Measurements from ENCODE around the gene ZNF362.

ZNF362 gene

DNA sequence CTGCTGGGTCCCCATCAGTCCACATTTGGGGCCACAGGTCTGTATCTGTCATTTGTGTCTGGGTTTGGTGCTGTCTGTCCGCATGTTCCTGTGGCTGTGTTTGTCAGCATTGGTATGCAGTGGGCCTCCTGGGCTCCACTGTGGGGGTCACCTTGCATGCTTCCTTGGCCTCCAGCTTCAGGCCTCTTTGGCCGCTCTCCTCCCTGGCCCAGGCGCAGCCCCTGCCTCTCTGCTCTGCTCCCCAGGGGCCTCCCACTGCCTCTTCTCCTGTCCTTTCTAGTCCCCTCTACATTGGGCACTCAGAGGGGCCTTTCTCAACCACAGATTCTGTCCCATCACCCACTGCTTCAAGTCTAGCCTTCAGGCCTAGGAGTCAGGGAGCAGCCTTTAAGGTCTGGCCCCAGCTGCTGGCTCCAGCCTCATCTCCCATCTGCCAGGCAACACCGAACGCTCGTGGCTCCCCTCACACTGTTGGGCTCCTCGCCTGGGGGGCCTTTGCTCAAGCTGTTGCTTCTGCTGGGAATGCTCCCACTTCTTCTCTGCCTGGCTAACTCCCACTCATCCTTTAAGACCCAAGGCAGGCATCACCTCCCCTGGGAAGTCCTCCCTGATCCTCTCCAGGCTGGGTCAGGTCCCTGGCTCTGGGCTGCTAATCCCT lies 14.6 kb downstream of the ZNF362 start:
- H3K27me3 ChIP-seq (ENCODE audit: control insufficient read depth, insufficient read depth, low read length): no peaks in the 10 kb centered on the region
- no peak overlapping the region for H3K4me3 ChIP-seq (ENCODE audit: low read length)
- H3K36me3 ChIP-seq (ENCODE audit: control insufficient read depth, low read depth, low read length): no peaks in the 10 kb centered on the region
- no peak overlapping the region for H3K9ac ChIP-seq (ENCODE audit: low read length)
- no peak overlapping the region for H3K27ac ChIP-seq (ENCODE audit: low read length)
- H3K4me1 ChIP-seq (ENCODE audit: control insufficient read depth, low read depth, low read length): peaks cover 4% of the 10 kb centered on the region
- H3K9me3 ChIP-seq (ENCODE audit: control insufficient read depth, low read depth, low read length): no peaks in the 10 kb centered on the region

GRCh38 chr1:33271666-33272505 lies 15.6 kb downstream of the ZNF362 start:
- H3K9ac ChIP-seq (ENCODE audit: low read length): no peak overlapping the region
- peaks cover 4% of the 10 kb centered on the region for H3K4me1 ChIP-seq (ENCODE audit: control insufficient read depth, low read depth, low read length)
- H3K27me3 ChIP-seq (ENCODE audit: control insufficient read depth, insufficient read depth, low read length): no peaks in the 10 kb centered on the region
- H3K36me3 ChIP-seq (ENCODE audit: control insufficient read depth, low read depth, low read length): peaks cover under 1% of the 10 kb centered on the region
- H3K9me3 ChIP-seq (ENCODE audit: control insufficient read depth, low read depth, low read length): no peaks in the 10 kb centered on the region
- H3K27ac ChIP-seq (ENCODE audit: low read length): no peak overlapping the region
- H3K4me3 ChIP-seq (ENCODE audit: low read length): no peak overlapping the region

GRCh38 chr1:33272509-33272908 lies 16.2 kb downstream of the ZNF362 start:
- peaks cover 4% of the 10 kb centered on the region for H3K4me1 ChIP-seq (ENCODE audit: control insufficient read depth, low read depth, low read length)
- H3K27me3 ChIP-seq (ENCODE audit: control insufficient read depth, insufficient read depth, low read length): no peaks in the 10 kb centered on the region
- no peak overlapping the region for H3K9ac ChIP-seq (ENCODE audit: low read length)
- H3K9me3 ChIP-seq (ENCODE audit: control insufficient read depth, low read depth, low read length): no peaks in the 10 kb centered on the region
- no peak overlapping the region for H3K4me3 ChIP-seq (ENCODE audit: low read length)
- H3K27ac ChIP-seq (ENCODE audit: low read length): no peak overlapping the region
- peaks cover 5% of the 10 kb centered on the region for H3K36me3 ChIP-seq (ENCODE audit: control insufficient read depth, low read depth, low read length)

- H3K36me3 ChIP-seq (ENCODE audit: control insufficient read depth, low read depth, low read length): peaks cover 5% of the 10 kb centered on the region
- H3K4me3 ChIP-seq (ENCODE audit: low read length): no peak overlapping the region
- H3K27me3 ChIP-seq (ENCODE audit: control insufficient read depth, insufficient read depth, low read length): no peaks in the 10 kb centered on the region
- H3K4me1 ChIP-seq (ENCODE audit: control insufficient read depth, low read depth, low read length): peaks cover 4% of the 10 kb centered on the region
- H3K9ac ChIP-seq (ENCODE audit: low read length): no peak overlapping the region
- no peak overlapping the region for H3K27ac ChIP-seq (ENCODE audit: low read length)
- no peaks in the 10 kb centered on the region for H3K9me3 ChIP-seq (ENCODE audit: control insufficient read depth, low read depth, low read length)
These were observed 16.6 kb downstream of the ZNF362 start for GRCh38 chr1:33272930-33273329.

DNA sequence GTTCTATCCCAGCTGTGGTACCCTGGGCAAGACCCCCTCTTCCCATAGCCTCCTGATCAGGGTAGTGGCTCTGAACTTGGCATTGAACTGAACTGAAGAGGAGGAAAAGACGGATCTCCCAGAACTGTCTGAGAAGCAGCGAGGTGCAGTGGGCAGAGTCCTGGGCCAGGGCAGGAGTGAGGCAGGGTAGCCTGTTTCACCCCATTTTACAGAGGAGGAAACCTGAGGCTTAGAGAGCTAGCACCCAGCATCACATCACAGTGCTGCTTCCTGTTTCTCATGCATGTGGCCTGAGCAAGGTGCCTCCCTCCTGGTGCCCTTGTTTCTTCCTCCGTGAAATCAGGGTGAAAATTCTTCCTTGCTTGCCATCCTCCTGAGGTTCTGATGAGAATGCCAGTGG lies 17.1 kb downstream of the ZNF362 start:
- peaks cover 4% of the 10 kb centered on the region for H3K4me1 ChIP-seq (ENCODE audit: control insufficient read depth, low read depth, low read length)
- H3K9ac ChIP-seq (ENCODE audit: low read length): no peak overlapping the region
- no peak overlapping the region for H3K27ac ChIP-seq (ENCODE audit: low read length)
- no peaks in the 10 kb centered on the region for H3K27me3 ChIP-seq (ENCODE audit: control insufficient read depth, insufficient read depth, low read length)
- H3K4me3 ChIP-seq (ENCODE audit: low read length): no peak overlapping the region
- no peaks in the 10 kb centered on the region for H3K9me3 ChIP-seq (ENCODE audit: control insufficient read depth, low read depth, low read length)
- peaks cover 5% of the 10 kb centered on the region for H3K36me3 ChIP-seq (ENCODE audit: control insufficient read depth, low read depth, low read length)

- Histone ChIP-seq H3K9ac (ENCODE audit: low read length) (no peak overlapping the region), H3K9me3 (ENCODE audit: control insufficient read depth, low read depth, low read length) (no peaks in the 10 kb centered on the region), H3K4me1 (ENCODE audit: control insufficient read depth, low read depth, low read length) (peaks cover 4% of the 10 kb centered on the region), H3K36me3 (ENCODE audit: control insufficient read depth, low read depth, low read length) (peaks cover 8% of the 10 kb centered on the region), H3K4me3 (ENCODE audit: low read length) (no peak overlapping the region), H3K27me3 (ENCODE audit: control insufficient read depth, insufficient read depth, low read length) (no peaks in the 10 kb centered on the region), H3K27ac (ENCODE audit: low read length) (no peak overlapping the region)
These were observed 17.7 kb downstream of the ZNF362 start for GRCh38 chr1:33273961-33274371.

GRCh38 chr1:33274446-33274845 lies 18.2 kb downstream of the ZNF362 start:
- H3K4me1 ChIP-seq (ENCODE audit: control insufficient read depth, low read depth, low read length): peaks cover 4% of the 10 kb centered on the region
- H3K27ac ChIP-seq (ENCODE audit: low read length): no peak overlapping the region
- H3K9me3 ChIP-seq (ENCODE audit: control insufficient read depth, low read depth, low read length): no peaks in the 10 kb centered on the region
- no peak overlapping the region for H3K4me3 ChIP-seq (ENCODE audit: low read length)
- H3K27me3 ChIP-seq (ENCODE audit: control insufficient read depth, insufficient read depth, low read length): no peaks in the 10 kb centered on the region
- no peak overlapping the region for H3K9ac ChIP-seq (ENCODE audit: low read length)
- peaks cover 8% of the 10 kb centered on the region for H3K36me3 ChIP-seq (ENCODE audit: control insufficient read depth, low read depth, low read length)

DNA sequence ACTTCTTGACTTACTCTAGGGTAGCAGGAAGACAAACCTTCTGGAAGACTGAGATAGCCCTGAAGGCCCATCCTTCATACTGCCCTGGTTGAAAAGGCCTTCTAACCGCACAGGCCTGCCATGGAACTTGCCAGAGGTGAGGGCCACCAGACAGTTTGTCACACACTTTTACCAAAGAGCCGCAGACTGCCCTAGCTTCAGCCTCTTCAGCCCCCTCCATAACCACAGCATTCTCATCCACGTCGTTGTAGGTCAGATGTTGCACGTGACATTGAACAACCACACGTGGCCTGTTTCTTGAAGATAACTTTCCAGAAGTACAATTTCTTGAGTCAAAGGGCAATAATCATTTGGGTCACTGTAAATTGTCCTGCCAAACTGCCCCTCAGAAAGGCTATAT lies 18.9 kb downstream of the ZNF362 start:
- peaks cover 8% of the 10 kb centered on the region for H3K36me3 ChIP-seq (ENCODE audit: control insufficient read depth, low read depth, low read length)
- H3K27me3 ChIP-seq (ENCODE audit: control insufficient read depth, insufficient read depth, low read length): no peaks in the 10 kb centered on the region
- H3K9ac ChIP-seq (ENCODE audit: low read length): no peak overlapping the region
- H3K9me3 ChIP-seq (ENCODE audit: control insufficient read depth, low read depth, low read length): no peaks in the 10 kb centered on the region
- peaks cover 4% of the 10 kb centered on the region for H3K4me1 ChIP-seq (ENCODE audit: control insufficient read depth, low read depth, low read length)
- H3K27ac ChIP-seq (ENCODE audit: low read length): no peak overlapping the region
- no peak overlapping the region for H3K4me3 ChIP-seq (ENCODE audit: low read length)

GRCh38 chr1:33275706-33276572 lies 19.6 kb downstream of the ZNF362 start:
- Histone ChIP-seq H3K9ac (ENCODE audit: low read length) (no peak overlapping the region), H3K27me3 (ENCODE audit: control insufficient read depth, insufficient read depth, low read length) (no peaks in the 10 kb centered on the region), H3K27ac (ENCODE audit: low read length) (no peak overlapping the region), H3K4me3 (ENCODE audit: low read length) (no peak overlapping the region), H3K36me3 (ENCODE audit: control insufficient read depth, low read depth, low read length) (peaks cover 8% of the 10 kb centered on the region), H3K4me1 (ENCODE audit: control insufficient read depth, low read depth, low read length) (peaks cover 4% of the 10 kb centered on the region), H3K9me3 (ENCODE audit: control insufficient read depth, low read depth, low read length) (no peaks in the 10 kb centered on the region)

DNA sequence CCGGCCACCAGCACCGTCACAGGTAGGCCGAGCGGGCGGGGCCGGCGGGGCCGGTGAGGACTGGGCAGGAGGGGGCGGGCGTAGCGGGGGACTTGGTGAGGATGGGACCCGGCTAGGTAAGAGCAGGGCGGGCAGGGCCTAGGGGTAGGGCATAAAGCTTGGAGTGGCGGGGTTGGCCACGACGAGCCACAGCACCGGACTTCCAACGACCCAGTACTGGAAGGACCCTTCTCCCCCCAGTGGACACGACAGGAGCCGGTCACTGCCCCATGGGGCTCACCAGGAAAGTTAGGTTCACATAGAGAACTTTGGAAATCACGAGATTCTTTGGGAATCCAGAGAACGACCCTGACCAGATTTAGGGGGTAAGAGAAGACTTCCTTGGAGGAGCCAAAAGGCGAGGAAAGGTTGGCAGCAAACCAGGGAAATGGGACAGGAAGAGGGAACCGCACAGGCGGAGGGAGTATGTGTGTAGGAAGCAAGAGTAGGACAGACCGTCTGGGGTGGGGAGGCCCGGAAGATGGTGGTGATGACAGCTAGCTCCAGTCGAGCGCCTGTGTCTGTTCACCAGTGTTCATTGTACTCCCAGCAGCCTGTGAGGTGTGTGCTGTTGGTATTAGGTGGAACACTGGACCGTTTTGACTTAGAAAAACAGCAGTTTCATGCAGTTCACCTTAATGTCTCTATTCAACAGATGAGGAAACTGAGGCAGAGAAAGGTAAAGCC lies 20.4 kb downstream of the ZNF362 start:
- no peak overlapping the region for H3K4me3 ChIP-seq (ENCODE audit: low read length)
- no peak overlapping the region for H3K27ac ChIP-seq (ENCODE audit: low read length)
- no peak overlapping the region for H3K9ac ChIP-seq (ENCODE audit: low read length)
- no peaks in the 10 kb centered on the region for H3K27me3 ChIP-seq (ENCODE audit: control insufficient read depth, insufficient read depth, low read length)
- peaks cover 4% of the 10 kb centered on the region for H3K4me1 ChIP-seq (ENCODE audit: control insufficient read depth, low read depth, low read length)
- no peaks in the 10 kb centered on the region for H3K9me3 ChIP-seq (ENCODE audit: control insufficient read depth, low read depth, low read length)
- H3K36me3 ChIP-seq (ENCODE audit: control insufficient read depth, low read depth, low read length): peaks cover 14% of the 10 kb centered on the region

Measured in iPS-18a (cell line).